Measurements from ENCODE around the gene KIF3A.

KIF3A gene

GRCh38 chr5:132667309-132667708 is 70.0 kb downstream of the KIF3A start:
- no peaks in the 10 kb centered on the region; the same call in none of the 2 replicates for H3K27me3 ChIP-seq (ENCODE audit: insufficient read depth, low read length)

GRCh38 chr5:132666310-132667123 is 70.8 kb downstream of the KIF3A start:
- no peaks in the 10 kb centered on the region; the same call in none of the 2 replicates for H3K27me3 ChIP-seq (ENCODE audit: insufficient read depth, low read length)
- H3K9me2 ChIP-seq (ENCODE audit: low read depth, low read length), result no peaks in the 10 kb centered on the region
- no peak overlapping the region for H3K27ac ChIP-seq (ENCODE audit: low read depth, low read length, poor library complexity, severe bottlenecking)
- no peak overlapping the region for H3K4me2 ChIP-seq (ENCODE audit: low read length)
- H3K9me3 ChIP-seq (ENCODE audit: low read length), result no peaks in the 10 kb centered on the region
- H3K9ac ChIP-seq (ENCODE audit: low read length), result no peak overlapping the region
- no peaks in the 10 kb centered on the region for H4K20me1 ChIP-seq (ENCODE audit: insufficient read depth, low read length)
- no peaks in the 10 kb centered on the region for H3K79me2 ChIP-seq (ENCODE audit: insufficient read depth, low read length)
- no peaks in the 10 kb centered on the region for H3F3A ChIP-seq (ENCODE audit: insufficient read depth, low read length)
- no peak for TF ChIP-seq CTCF (IDR thresholded peaks at IDR 0.05; ENCODE audit: low read length)
- no peak for TF ChIP-seq EZH2 (IDR thresholded peaks at IDR 0.05; ENCODE audit: borderline replicate concordance, low read length)
- no peak overlapping the region for H3K4me3 ChIP-seq (ENCODE audit: low read depth, low read length, poor library complexity, severe bottlenecking)
- H3K4me1 ChIP-seq (ENCODE audit: insufficient read depth, low read length, severe bottlenecking), result peaks cover 13% of the 10 kb centered on the region
- H3K36me3 ChIP-seq (ENCODE audit: insufficient read depth, low read length), result no peaks in the 10 kb centered on the region
- H2AFZ ChIP-seq (ENCODE audit: low read length), result no peak overlapping the region

More at GRCh38 chr5:132667309-132667708, 70.0 kb downstream of the KIF3A start:
- Histone ChIP-seq H3K79me2 (ENCODE audit: insufficient read depth, low read length) (no peaks in the 10 kb centered on the region), H3F3A (ENCODE audit: insufficient read depth, low read length) (no peaks in the 10 kb centered on the region), H3K9me2 (ENCODE audit: low read depth, low read length) (no peaks in the 10 kb centered on the region), H3K4me1 (ENCODE audit: insufficient read depth, low read length, severe bottlenecking) (peaks cover 13% of the 10 kb centered on the region), H3K4me2 (ENCODE audit: low read length) (no peak overlapping the region), H2AFZ (ENCODE audit: low read length) (no peak overlapping the region), H4K20me1 (ENCODE audit: insufficient read depth, low read length) (no peaks in the 10 kb centered on the region), H3K9ac (ENCODE audit: low read length) (no peak overlapping the region), H3K27ac (ENCODE audit: low read depth, low read length, poor library complexity, severe bottlenecking) (no peak overlapping the region), H3K9me3 (ENCODE audit: low read length) (no peaks in the 10 kb centered on the region), H3K36me3 (ENCODE audit: insufficient read depth, low read length) (no peaks in the 10 kb centered on the region), H3K4me3 (ENCODE audit: low read depth, low read length, poor library complexity, severe bottlenecking) (no peak overlapping the region)
- TF ChIP-seq CTCF (IDR thresholded peaks at IDR 0.05; ENCODE audit: low read length) (no peak), EZH2 (IDR thresholded peaks at IDR 0.05; ENCODE audit: borderline replicate concordance, low read length) (no peak)

GRCh38 chr5:132665574-132666080 is 71.7 kb downstream of the KIF3A start:
- Histone ChIP-seq H3K4me1 (ENCODE audit: insufficient read depth, low read length, severe bottlenecking) (peaks cover 13% of the 10 kb centered on the region), H3K79me2 (ENCODE audit: insufficient read depth, low read length) (no peaks in the 10 kb centered on the region), H3K36me3 (ENCODE audit: insufficient read depth, low read length) (no peaks in the 10 kb centered on the region), H3K4me2 (ENCODE audit: low read length) (no peak overlapping the region), H3K27ac (ENCODE audit: low read depth, low read length, poor library complexity, severe bottlenecking) (no peak overlapping the region), H3K4me3 (ENCODE audit: low read depth, low read length, poor library complexity, severe bottlenecking) (no peak overlapping the region), H3K9me3 (ENCODE audit: low read length) (no peaks in the 10 kb centered on the region), H2AFZ (ENCODE audit: low read length) (no peak overlapping the region), H3K9ac (ENCODE audit: low read length) (no peak overlapping the region), H3K27me3 (ENCODE audit: insufficient read depth, low read length) (no peaks in the 10 kb centered on the region; the same call in none of the 2 replicates), H3F3A (ENCODE audit: insufficient read depth, low read length) (no peaks in the 10 kb centered on the region), H3K9me2 (ENCODE audit: low read depth, low read length) (no peaks in the 10 kb centered on the region), H4K20me1 (ENCODE audit: insufficient read depth, low read length) (no peaks in the 10 kb centered on the region)
- TF ChIP-seq EZH2 (IDR thresholded peaks at IDR 0.05; ENCODE audit: borderline replicate concordance, low read length) (no peak), CTCF (IDR thresholded peaks at IDR 0.05; ENCODE audit: low read length) (no peak)
